PC-3 (cell line): ENCODE results near the gene GALK2.

Source experiments
- EZH2 ChIP-seq: fragments of 300-600 bp; sonication (generic); IDR thresholded peaks from one replicate; pipeline ENCODE4 v1.6.1; 2017; ENCODE audit warnings: antibody characterized with exemption, mild to moderate bottlenecking, low read length; ENCODE audit not compliant: unreplicated experiment
- TF ChIP-seq, protein P1 (sequence below): fragments of 300-600 bp; sonication (generic); conservative IDR thresholded peaks from 2 replicates; pipeline ENCODE4 v1.5.1; 2017; ENCODE audit warnings: antibody characterized with exemption, low read depth, mild to moderate bottlenecking, low read length

GRCh38 chr15:49314716-49315115 lies 144.7 kb downstream of the GALK2 start:
- TF ChIP-seq, protein P1, sequence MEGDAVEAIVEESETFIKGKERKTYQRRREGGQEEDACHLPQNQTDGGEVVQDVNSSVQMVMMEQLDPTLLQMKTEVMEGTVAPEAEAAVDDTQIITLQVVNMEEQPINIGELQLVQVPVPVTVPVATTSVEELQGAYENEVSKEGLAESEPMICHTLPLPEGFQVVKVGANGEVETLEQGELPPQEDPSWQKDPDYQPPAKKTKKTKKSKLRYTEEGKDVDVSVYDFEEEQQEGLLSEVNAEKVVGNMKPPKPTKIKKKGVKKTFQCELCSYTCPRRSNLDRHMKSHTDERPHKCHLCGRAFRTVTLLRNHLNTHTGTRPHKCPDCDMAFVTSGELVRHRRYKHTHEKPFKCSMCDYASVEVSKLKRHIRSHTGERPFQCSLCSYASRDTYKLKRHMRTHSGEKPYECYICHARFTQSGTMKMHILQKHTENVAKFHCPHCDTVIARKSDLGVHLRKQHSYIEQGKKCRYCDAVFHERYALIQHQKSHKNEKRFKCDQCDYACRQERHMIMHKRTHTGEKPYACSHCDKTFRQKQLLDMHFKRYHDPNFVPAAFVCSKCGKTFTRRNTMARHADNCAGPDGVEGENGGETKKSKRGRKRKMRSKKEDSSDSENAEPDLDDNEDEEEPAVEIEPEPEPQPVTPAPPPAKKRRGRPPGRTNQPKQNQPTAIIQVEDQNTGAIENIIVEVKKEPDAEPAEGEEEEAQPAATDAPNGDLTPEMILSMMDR = no peak
- TF ChIP-seq EZH2 = no peak
